Measurements from ENCODE around the gene ATP2A3. TPM values are rescaled to one million over a fixed set of nuclear protein-coding genes. Genes with fewer than 3 reads are reported as not detected.
A peak's percentile ranks its signal among the peaks of the same experiment; 100 is the strongest.

The ATP2A3 gene
- total and polyA plus RNA-seq, 10 donors = 103 to 240 (median 194) TPM

GRCh38 chr17:3979290-3979611, 15.0 kb upstream of the ATP2A3 start:
- 95 to 97% (median 95%) methylated on average over 4 of the region's 4 CpGs for WGBS, 5 donors
- H3K27me3 ChIP-seq (replicated peaks in 1 of 7) = no peaks in the 10 kb centered on the region
- peaks cover 0 to 12% (median 7%) of the 10 kb centered on the region in 8 donors for H3K9me3 ChIP-seq
- H3K4me1 ChIP-seq = peaks cover 0 to 54% (median 28%) of the 10 kb centered on the region in 6 donors
- TF ChIP-seq CTCF (IDR thresholded peaks at IDR 0.05 in 8 of 11, conservative IDR thresholded peaks at IDR 0.05 in 3 of 11) (no peak), POLR2A (IDR thresholded peaks at IDR 0.05) (no peak), POLR2AphosphoS5 (IDR thresholded peaks at IDR 0.05) (no peak)
- no peak overlapping the region for H3K4me3 ChIP-seq
- intact Hi-C loops (cut with DNase I; ENCODE audit: low total_unique reads) = no loop called here
- no peaks in the 10 kb centered on the region for H3K36me3 ChIP-seq
- H3K27ac ChIP-seq = no peak overlapping the region
- peak; percentile 34 for DNase-seq

- H3K4me1 ChIP-seq = peaks cover 0 to 54% (median 28%) of the 10 kb centered on the region in 6 donors
- intact Hi-C loops (cut with DNase I; ENCODE audit: low total_unique reads) = no loop called here
- H3K4me3 ChIP-seq = no peak overlapping the region
- no peaks in the 10 kb centered on the region for H3K27me3 ChIP-seq (replicated peaks in 1 of 7)
- WGBS, 5 donors = 83 to 92% (median 90%) methylated on average over 6 of the region's 6 CpGs
- peaks cover 0 to 12% (median 7%) of the 10 kb centered on the region in 8 donors for H3K9me3 ChIP-seq
- H3K27ac ChIP-seq = no peak overlapping the region
- DNase-seq = peak; percentile 56
- no peak for TF ChIP-seq POLR2AphosphoS5 (IDR thresholded peaks at IDR 0.05)
- TF ChIP-seq POLR2A (IDR thresholded peaks at IDR 0.05) = no peak
- no peak for TF ChIP-seq CTCF (IDR thresholded peaks at IDR 0.05 in 8 of 11, conservative IDR thresholded peaks at IDR 0.05 in 3 of 11)
- no peaks in the 10 kb centered on the region for H3K36me3 ChIP-seq
Observed at GRCh38 chr17:3978421-3979289, 14.4 kb upstream of the ATP2A3 start.

- Histone ChIP-seq H3K4me1 (peaks cover 0 to 59% (median 36%) of the 10 kb centered on the region in 6 donors), H3K9me3 (peaks cover 0 to 12% (median 7%) of the 10 kb centered on the region in 8 donors), H3K36me3 (no peaks in the 10 kb centered on the region), H3K27me3 (replicated peaks in 1 of 7) (no peaks in the 10 kb centered on the region), H3K4me3 (no peak overlapping the region), H3K27ac (peak overlapping the region in 1 of 8 donors; percentile 45)
- no peak for DNase-seq
- TF ChIP-seq POLR2A (IDR thresholded peaks at IDR 0.05) = no peak
- no peak for TF ChIP-seq POLR2AphosphoS5 (IDR thresholded peaks at IDR 0.05)
- no peak for TF ChIP-seq CTCF (IDR thresholded peaks at IDR 0.05 in 8 of 11, conservative IDR thresholded peaks at IDR 0.05 in 3 of 11)
- WGBS, 5 donors = 54 to 79% (median 69%) methylated on average over 7 to 9 of the region's 9 CpGs
- intact Hi-C loops (cut with DNase I; ENCODE audit: low total_unique reads) = no loop called here
Observed at GRCh38 chr17:3977387-3977786, 13.2 kb upstream of the ATP2A3 start.

- Histone ChIP-seq H3K4me3 (no peak overlapping the region), H3K27ac (peak overlapping the region in 2 of 8 donors; percentile 45 to 46), H3K36me3 (no peaks in the 10 kb centered on the region), H3K4me1 (peaks cover 0 to 64% (median 41%) of the 10 kb centered on the region in 6 donors), H3K9me3 (peaks cover 0 to 12% (median 7%) of the 10 kb centered on the region in 8 donors), H3K27me3 (replicated peaks in 1 of 7) (no peaks in the 10 kb centered on the region)
- intact Hi-C loops (cut with DNase I; ENCODE audit: low total_unique reads) = no loop called here
- peak; percentile 84 for DNase-seq
- 56 to 68% (median 65%) methylated on average over 8 to 17 of the region's 17 CpGs for WGBS, 5 donors
- TF ChIP-seq CTCF (IDR thresholded peaks at IDR 0.05 in 8 of 11, conservative IDR thresholded peaks at IDR 0.05 in 3 of 11) (no peak), POLR2AphosphoS5 (IDR thresholded peaks at IDR 0.05) (peak; percentile 35 to 78 (median 72)), POLR2A (IDR thresholded peaks at IDR 0.05) (no peak)
Observed at GRCh38 chr17:3976675-3977171, 12.5 kb upstream of the ATP2A3 start.
